ENCODE data around the gene SERGEF. TPM values are rescaled to one million over a fixed set of nuclear protein-coding genes. Genes with fewer than 3 reads are reported as not detected.
A peak's percentile ranks its signal among the peaks of the same experiment; 100 is the strongest.

SERGEF gene
- total and polyA plus RNA-seq, 2 of the 13 experiments (the other 11 are each of a cell fraction or from before 2014, with no cell fraction given): 54.5 to 114 TPM

- TF ChIP-seq ZNF619 (CRISPR knock-in tag; IDR thresholded peaks at IDR 0.05) (no peak), MIER2 (CRISPR knock-in tag; IDR thresholded peaks at IDR 0.05) (no peak), TBX2 (CRISPR knock-in tag; IDR thresholded peaks at IDR 0.05; ENCODE audit: borderline replicate concordance) (0 out of 2 replicates have a peak, but pooled peaks have one; percentile 6), ZNF776 (CRISPR knock-in tag; IDR thresholded peaks at IDR 0.05) (no peak), ZNF589 (CRISPR knock-in tag; conservative IDR thresholded peaks at IDR 0.05) (no peak), ZNF337 (CRISPR knock-in tag; IDR thresholded peaks at IDR 0.05; ENCODE audit: borderline replicate concordance, low read depth) (no peak), CCAR2 (optimal IDR thresholded peaks at IDR 0.05; ENCODE audit: low read depth, low read length) (no peak), PITX1 (CRISPR knock-in tag; IDR thresholded peaks at IDR 0.05) (no peak; the same call in 1 of the 2 replicates), ZBTB7A (CRISPR knock-in tag; IDR thresholded peaks at IDR 0.05) (no peak), SALL1 (CRISPR knock-in tag; IDR thresholded peaks at IDR 0.05) (peak; percentile 22; the same call in 1 of the 2 replicates), ZNF17 (CRISPR knock-in tag; IDR thresholded peaks at IDR 0.05) (no peak), REL (CRISPR knock-in tag; conservative IDR thresholded peaks at IDR 0.05) (no peak), ZNF773 (CRISPR knock-in tag; IDR thresholded peaks at IDR 0.05; ENCODE audit: borderline replicate concordance) (no peak), TEAD2 (CRISPR knock-in tag; IDR thresholded peaks at IDR 0.05) (no peak), PHF21A (CRISPR knock-in tag; IDR thresholded peaks at IDR 0.05) (peak; percentile 66), XBP1 (CRISPR knock-in tag; IDR thresholded peaks at IDR 0.05) (no peak), NCOA2 (CRISPR knock-in tag; IDR thresholded peaks at IDR 0.05) (no peak), ATF6 (CRISPR knock-in tag; conservative IDR thresholded peaks at IDR 0.05) (no peak), ZNF205 (CRISPR knock-in tag; IDR thresholded peaks at IDR 0.05) (no peak), ZBTB25 (CRISPR knock-in tag; IDR thresholded peaks at IDR 0.05) (no peak), ZNF639 (CRISPR knock-in tag; conservative IDR thresholded peaks at IDR 0.05) (no peak), SAFB2 (CRISPR knock-in tag; IDR thresholded peaks at IDR 0.05; ENCODE audit: borderline replicate concordance, low read depth) (no peak), ZNF530 (CRISPR knock-in tag; IDR thresholded peaks at IDR 0.05; ENCODE audit: low read depth) (no peak), ZNF281 (CRISPR knock-in tag; IDR thresholded peaks at IDR 0.05; ENCODE audit: borderline replicate concordance) (peak; percentile 80; the same call in 1 of the 2 replicates)
Observed at GRCh38 chr11:17774232-17775034, 238.4 kb downstream of the SERGEF start (continued).
